HG02840 (cell line): ENCODE results near the gene PCDHGB1.
"Not testable (repeated sequence)": the region's sequence is repeated elsewhere in the genome, so short reads cannot be mapped to it uniquely, and the experiment has no call there.

Experiments used
- ATAC-seq: cut with Tn5 transposase; IDR thresholded peaks from one replicate; pipeline ENCODE4 v1.9.1; 2021; ENCODE audit warnings: mild to moderate bottlenecking, moderate library complexity, moderate number of reproducible peaks; ENCODE audit not compliant: unreplicated experiment, low FRiP score

The PCDHGB1 gene

GRCh38 chr5:141349917-141350619 is at the start of gene PCDHGB1:
Gene PCDHGB1 (plus strand): TSS chr5:141350099. CDS start chr5:141350261, 162 bp downstream.
- no peak for ATAC-seq

- ATAC-seq = no peak
Observed at GRCh38 chr5:141303756-141304155, 46.1 kb upstream of the PCDHGB1 start, which contains the start of gene SLC25A2. Gene SLC25A2 (minus strand): TSS chr5:141304049. CDS start chr5:141303865, 184 bp downstream.

GRCh38 chr5:141306630-141307029 is 43.3 kb upstream of the PCDHGB1 start:
- ATAC-seq = no peak

- no peak for ATAC-seq
Observed at GRCh38 chr5:141313711-141314110, 36.2 kb upstream of the PCDHGB1 start.

- ATAC-seq = not testable (repeated sequence)
Observed at GRCh38 chr5:141316963-141317362, 32.9 kb upstream of the PCDHGB1 start.

- no peak for ATAC-seq
Observed at GRCh38 chr5:141319202-141319601, 30.7 kb upstream of the PCDHGB1 start.

- no peak for ATAC-seq
Observed at GRCh38 chr5:141319699-141320098, 30.2 kb upstream of the PCDHGB1 start.

- ATAC-seq = peak; percentile 97
Observed at GRCh38 chr5:141320225-141321169, 29.4 kb upstream of the PCDHGB1 start, which contains the start of gene TAF7. Gene TAF7 (minus strand): TSS chr5:141320784. CDS start chr5:141320044, 740 bp downstream.

- ATAC-seq = no peak
Observed at GRCh38 chr5:141322261-141322660, 27.6 kb upstream of the PCDHGB1 start.

- ATAC-seq = peak; percentile 82
Observed at GRCh38 chr5:141326088-141326854, 23.6 kb upstream of the PCDHGB1 start.

GRCh38 chr5:141328231-141328630 is 21.7 kb upstream of the PCDHGB1 start:
- no peak for ATAC-seq

- no peak for ATAC-seq
Observed at GRCh38 chr5:141330299-141331080, 19.4 kb upstream of the PCDHGB1 start, which contains the start of gene PCDHGA1. Gene PCDHGA1 (plus strand): TSS chr5:141330514.

GRCh38 chr5:141332571-141332970 is 17.3 kb upstream of the PCDHGB1 start:
- ATAC-seq = not testable (repeated sequence)

- ATAC-seq = no peak
Observed at GRCh38 chr5:141338538-141339306, 11.2 kb upstream of the PCDHGB1 start, which contains the start of gene PCDHGA2. Gene PCDHGA2 (plus strand): TSS chr5:141338760.

- ATAC-seq = not testable (repeated sequence)
Observed at GRCh38 chr5:141340781-141341354, 9.0 kb upstream of the PCDHGB1 start.

GRCh38 chr5:141342773-141343172 is 7.1 kb upstream of the PCDHGB1 start:
- no peak for ATAC-seq

GRCh38 chr5:141343242-141343952 is 6.5 kb upstream of the PCDHGB1 start, which contains the start of gene PCDHGA3:
Gene PCDHGA3 (plus strand): TSS chr5:141343829. CDS start chr5:141344034, 205 bp downstream.
- ATAC-seq = no peak
